ENCODE data around the gene GBX1. TPM values are rescaled to one million over a fixed set of nuclear protein-coding genes. Genes with fewer than 3 reads are reported as not detected.

GBX1 gene
- total RNA-seq, 1 experiment from 2014 or later = not detected

GRCh38 chr7:151110236-151110940 is 57.1 kb downstream of the GBX1 start:
- intact Hi-C loops (cut with micrococcal nuclease; ENCODE audit: unreplicated experiment) = loop anchor here (2.0 to 5.0 kb wide), 4 partner anchors 52 to 212 kb away; partner anchors contain the start of gene SLC4A2
- Mint-ChIP-seq H3K4me1 (ENCODE audit: low read depth, unreplicated experiment) (peaks cover 37% of the 10 kb centered on the region), H3K36me3 (ENCODE audit: insufficient read depth, unreplicated experiment) (peaks cover 12% of the 10 kb centered on the region), H3K27ac (ENCODE audit: unreplicated experiment) (no peak overlapping the region), H3K4me3 (ENCODE audit: unreplicated experiment) (no peak overlapping the region), H3K9me3 (ENCODE audit: unreplicated experiment) (no peaks in the 10 kb centered on the region), H3K27me3 (ENCODE audit: insufficient read depth, unreplicated experiment) (no peaks in the 10 kb centered on the region)
- BruUV-seq (replicated peaks) = no TSS peak
- ChIA-PET CTCF (interaction anchor here (0.8 to 1.9 kb wide), 4 partner anchors 25 to 148 kb away, joined by 3 to 11 read pairs (median 4); partner anchors contain the start of genes ABCB8 and ABCF2), POLR2A (no interaction called here)
- Histone ChIP-seq H3K4me3 (ENCODE audit: low read depth, low read length) (no peak overlapping the region), H3K9me3 (no peaks in the 10 kb centered on the region), H3K4me1 (peaks cover 37% of the 10 kb centered on the region), H3K27me3 (replicated peaks; ENCODE audit: control insufficient read depth, insufficient read depth, low read length) (no peaks in the 10 kb centered on the region), H3K36me3 (ENCODE audit: control insufficient read depth, insufficient read depth, low read length) (no peaks in the 10 kb centered on the region)
- TF ChIP-seq CTCF (IDR thresholded peaks at IDR 0.05; ENCODE audit: insufficient read depth in 1 of 2, low read depth in 1 of 2, low read length in 1 of 2, severe bottlenecking in 1 of 2, unreplicated experiment in 1 of 2) = no peak
- no peak for DNase-seq

GRCh38 chr7:151109094-151110048 is 58.1 kb downstream of the GBX1 start:
- no peak overlapping the region for H3K4me3 Mint-ChIP-seq (ENCODE audit: unreplicated experiment)
- no peaks in the 10 kb centered on the region for H3K27me3 Mint-ChIP-seq (ENCODE audit: insufficient read depth, unreplicated experiment)
- H3K36me3 Mint-ChIP-seq (ENCODE audit: insufficient read depth, unreplicated experiment) = peaks cover 12% of the 10 kb centered on the region
- peak overlapping the region; percentile 19 for H3K27ac Mint-ChIP-seq (ENCODE audit: unreplicated experiment)
- no peak for DNase-seq
- Histone ChIP-seq H3K4me3 (ENCODE audit: low read depth, low read length) (no peak overlapping the region), H3K27me3 (replicated peaks; ENCODE audit: control insufficient read depth, insufficient read depth, low read length) (no peaks in the 10 kb centered on the region), H3K4me1 (peaks cover 36% of the 10 kb centered on the region), H3K9me3 (no peaks in the 10 kb centered on the region), H3K36me3 (ENCODE audit: control insufficient read depth, insufficient read depth, low read length) (no peaks in the 10 kb centered on the region)
- no TSS peak for BruUV-seq (replicated peaks)
- peaks cover 37% of the 10 kb centered on the region for H3K4me1 Mint-ChIP-seq (ENCODE audit: low read depth, unreplicated experiment)
- CTCF ChIA-PET = interaction anchor here (0.6 to 1.5 kb wide), 6 partner anchors 29 to 466 kb away, joined by 3 to 6 read pairs (median 4); partner anchors contain the start of genes ABCB8 and FASTK
- POLR2A ChIA-PET = no interaction called here
- TF ChIP-seq CTCF (IDR thresholded peaks at IDR 0.05; ENCODE audit: insufficient read depth in 1 of 2, low read depth in 1 of 2, low read length in 1 of 2, severe bottlenecking in 1 of 2, unreplicated experiment in 1 of 2) = no peak
- H3K9me3 Mint-ChIP-seq (ENCODE audit: unreplicated experiment) = no peaks in the 10 kb centered on the region
- intact Hi-C loops (cut with micrococcal nuclease; ENCODE audit: unreplicated experiment) = loop anchor here (2.0 to 5.0 kb wide), 4 partner anchors 51 to 211 kb away; partner anchors contain the start of gene SLC4A2

GRCh38 chr7:151107882-151108281 is 59.6 kb downstream of the GBX1 start:
- Histone ChIP-seq H3K36me3 (ENCODE audit: control insufficient read depth, insufficient read depth, low read length) (no peaks in the 10 kb centered on the region), H3K4me3 (ENCODE audit: low read depth, low read length) (no peak overlapping the region), H3K9me3 (no peaks in the 10 kb centered on the region), H3K27me3 (replicated peaks; ENCODE audit: control insufficient read depth, insufficient read depth, low read length) (no peaks in the 10 kb centered on the region), H3K4me1 (peaks cover 21% of the 10 kb centered on the region)
- ChIA-PET POLR2A (no interaction called here), CTCF (interaction anchor here (0.7 to 1.5 kb wide), 3 partner anchors 16 to 90 kb away, joined by 3 to 6 read pairs (median 3); partner anchors contain the start of gene ABCB8)
- Mint-ChIP-seq H3K27me3 (ENCODE audit: insufficient read depth, unreplicated experiment) (no peaks in the 10 kb centered on the region), H3K36me3 (ENCODE audit: insufficient read depth, unreplicated experiment) (peaks cover 12% of the 10 kb centered on the region), H3K4me3 (ENCODE audit: unreplicated experiment) (no peak overlapping the region), H3K9me3 (ENCODE audit: unreplicated experiment) (no peaks in the 10 kb centered on the region), H3K27ac (ENCODE audit: unreplicated experiment) (no peak overlapping the region), H3K4me1 (ENCODE audit: low read depth, unreplicated experiment) (peaks cover 29% of the 10 kb centered on the region)
- no peak for TF ChIP-seq CTCF (IDR thresholded peaks at IDR 0.05; ENCODE audit: insufficient read depth in 1 of 2, low read depth in 1 of 2, low read length in 1 of 2, severe bottlenecking in 1 of 2, unreplicated experiment in 1 of 2)
- BruUV-seq (replicated peaks) = no TSS peak
- DNase-seq = no peak
- intact Hi-C loops (cut with micrococcal nuclease; ENCODE audit: unreplicated experiment) = no loop called here
